ENCODE data around the gene TPD52L2.

TPD52L2 gene

DNA sequence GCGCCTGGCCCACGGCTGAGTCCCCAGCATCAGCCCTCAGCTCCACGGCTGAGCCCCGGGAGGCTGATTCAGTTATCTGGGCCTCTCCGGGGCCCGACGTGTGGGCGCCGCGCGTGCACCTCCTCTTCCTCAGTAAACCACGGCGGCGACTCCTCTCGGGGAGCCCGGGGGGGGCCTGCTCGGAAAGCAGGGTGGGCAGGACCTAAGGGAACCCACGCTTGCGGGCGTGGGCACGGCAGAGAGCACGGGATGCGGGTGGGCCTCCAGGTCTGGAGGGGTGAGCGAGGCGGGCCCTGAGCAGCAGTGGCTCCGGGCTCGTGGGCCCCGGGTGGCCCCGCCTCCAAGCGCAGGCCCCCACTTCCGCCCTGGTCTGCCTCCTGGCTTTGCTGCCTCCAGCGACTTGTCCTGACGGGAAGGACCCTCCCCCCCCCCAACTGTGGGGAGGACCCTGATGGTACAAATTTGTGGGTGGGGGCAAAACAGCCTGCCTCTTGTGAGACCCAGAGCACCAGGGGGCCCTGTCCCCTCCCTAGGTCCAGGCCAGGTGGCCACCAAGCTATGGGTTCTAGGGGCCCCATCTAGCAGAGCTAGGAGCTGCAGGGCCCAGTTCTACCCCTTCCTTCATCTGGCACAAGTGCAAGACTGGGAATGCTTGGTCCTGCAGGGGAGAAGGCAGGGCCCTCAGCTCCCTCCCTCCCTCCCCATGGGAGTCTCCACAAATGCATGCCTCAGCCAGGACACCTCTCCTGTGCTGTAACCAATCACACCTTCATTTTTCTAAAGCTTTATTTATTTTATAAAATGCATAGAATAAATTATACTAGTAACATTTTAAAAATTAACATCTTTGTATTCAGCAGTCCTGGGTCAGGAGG is 74.2 kb downstream of the TPD52L2 start:
- H3K4me3 ChIP-seq (ENCODE audit: low read depth, low read length): no peak overlapping the region

GRCh38 chr20:63940071-63940471 is 75.0 kb downstream of the TPD52L2 start:
- TF ChIP-seq CTCF (IDR thresholded peaks at IDR 0.05; ENCODE audit: low read depth, low read length): no peak
- H3K4me3 ChIP-seq (ENCODE audit: low read depth, low read length): no peak overlapping the region

More for the DNA sequence above, 74.2 kb downstream of the TPD52L2 start:
- TF ChIP-seq CTCF (IDR thresholded peaks at IDR 0.05; ENCODE audit: low read depth, low read length): no peak

DNA sequence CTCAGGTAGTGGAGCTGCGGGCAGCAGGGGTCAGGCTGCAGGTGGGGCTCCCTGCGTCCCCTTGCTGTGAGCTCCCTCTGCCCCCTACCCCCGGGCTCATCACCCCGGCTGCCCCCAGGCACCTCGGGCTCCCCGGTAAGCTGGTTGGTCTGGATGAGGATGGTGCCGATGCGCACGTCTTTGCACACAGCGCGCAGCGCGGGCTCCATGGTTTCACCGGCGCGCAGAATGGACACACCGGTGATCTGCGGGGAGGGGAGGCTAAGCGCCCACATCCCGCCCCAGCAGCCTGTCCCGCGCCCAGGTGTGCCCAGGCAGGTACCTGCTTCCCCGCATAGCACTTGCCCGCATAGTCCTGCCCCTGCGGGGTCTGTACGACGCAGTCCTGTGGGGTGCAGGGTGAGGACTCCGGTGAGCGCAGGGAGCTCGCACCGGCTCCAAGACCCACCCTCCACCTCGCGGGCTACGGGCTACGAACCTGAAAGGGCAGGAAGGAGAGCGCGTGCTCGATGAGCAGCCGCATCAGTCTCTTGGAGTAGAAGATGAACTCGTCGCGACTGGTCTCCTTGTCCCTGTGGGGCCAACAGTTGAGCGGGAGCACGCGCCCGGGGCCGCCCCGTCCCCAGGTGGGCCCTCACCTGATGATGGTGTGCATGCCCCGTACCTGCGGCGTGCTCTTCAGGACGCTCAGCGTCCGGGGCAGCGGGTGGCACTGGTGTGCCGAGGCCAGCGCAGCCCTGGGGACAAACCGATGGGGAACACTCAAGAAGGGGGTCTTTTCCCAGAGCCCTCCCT is 75.6 kb downstream of the TPD52L2 start:
- no peak overlapping the region for H3K4me3 ChIP-seq (ENCODE audit: low read depth, low read length)
- no peak for TF ChIP-seq CTCF (IDR thresholded peaks at IDR 0.05; ENCODE audit: low read depth, low read length)

All from WI38 (cell line).